ENCODE data around the gene NCKIPSD.
A peak's percentile ranks its signal among the peaks of the same experiment; 100 is the strongest.

The NCKIPSD gene

GRCh38 chr3:48687220-48687678, 1.5 kb upstream of the NCKIPSD start:
- TF ChIP-seq, protein P1, sequence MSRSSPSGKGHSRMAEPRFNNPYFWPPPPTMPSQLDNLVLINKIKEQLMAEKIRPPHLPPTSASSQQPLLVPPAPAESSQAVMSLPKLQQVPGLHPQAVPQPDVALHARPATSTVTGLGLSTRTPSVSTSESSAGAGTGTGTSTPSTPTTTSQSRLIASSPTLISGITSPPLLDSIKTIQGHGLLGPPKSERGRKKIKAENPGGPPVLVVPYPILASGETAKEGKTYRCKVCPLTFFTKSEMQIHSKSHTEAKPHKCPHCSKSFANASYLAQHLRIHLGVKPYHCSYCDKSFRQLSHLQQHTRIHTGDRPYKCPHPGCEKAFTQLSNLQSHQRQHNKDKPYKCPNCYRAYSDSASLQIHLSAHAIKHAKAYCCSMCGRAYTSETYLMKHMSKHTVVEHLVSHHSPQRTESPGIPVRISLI (tag by site-specific recombination; IDR thresholded peaks at IDR 0.05), result 0 out of 2 replicates have a peak, but pooled peaks have one; percentile 2
- no peak for TF ChIP-seq ZNF664 (tag by site-specific recombination; IDR thresholded peaks at IDR 0.05)

DNA sequence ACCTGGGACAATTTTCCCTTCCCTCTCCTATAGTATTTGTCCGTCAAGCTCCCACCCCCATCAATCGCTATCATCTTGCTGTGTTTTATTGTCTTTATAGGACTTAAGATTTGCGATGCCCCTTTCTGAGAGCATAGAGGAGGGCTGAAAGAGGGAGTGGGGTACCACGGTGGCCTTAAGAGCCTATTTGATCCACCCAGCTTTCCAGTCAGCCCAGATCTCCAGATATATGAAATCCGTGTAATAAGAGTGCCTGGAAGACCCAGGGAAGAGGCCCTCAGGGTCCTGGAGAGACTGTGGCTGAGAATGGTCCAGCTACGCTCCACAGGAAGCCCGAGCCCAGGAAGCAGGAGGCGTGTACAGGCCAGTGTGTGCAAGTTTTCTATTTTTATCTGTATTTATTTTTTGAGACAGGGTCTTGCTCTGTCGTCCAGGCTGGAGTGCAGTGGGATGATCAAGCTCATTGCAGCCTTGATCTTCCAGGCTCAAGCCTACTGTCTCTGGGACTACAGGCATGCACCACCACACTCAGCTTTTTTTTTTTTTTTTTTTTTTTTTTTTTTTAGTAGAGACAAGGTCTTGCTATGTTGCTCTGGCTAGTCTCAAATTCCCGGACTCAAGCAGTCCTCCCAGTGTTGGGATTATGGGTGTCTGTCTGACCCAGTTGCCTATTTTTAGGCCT, 964 bp upstream of the NCKIPSD start:
- POLR2A ChIA-PET, result interaction anchor here (0.6 to 1.4 kb wide), 5 partner anchors 9 to 412 kb away, joined by 3 to 9 read pairs (median 4); partner anchors contain the start of gene PRKAR2A
- CTCF ChIA-PET, result interaction anchor here (0.6 to 1.5 kb wide), 10 partner anchors 9 to 499 kb away, joined by 3 to 7 read pairs (median 4); partner anchors contain the start of gene IP6K2

More at GRCh38 chr3:48687220-48687678, 1.5 kb upstream of the NCKIPSD start:
- Histone ChIP-seq H3K27ac (ENCODE audit: extremely low read depth, low read depth, low read length) (no peak overlapping the region), H3K36me3 (ENCODE audit: control insufficient read depth in 2 of 2, insufficient read depth in 1 of 2, low read length in 2 of 2) (peaks cover 24 to 64% of the 10 kb centered on the region in 2 experiments), H3K4me1 (ENCODE audit: control insufficient read depth, insufficient read depth, low read length) (peaks cover 9% of the 10 kb centered on the region), H3K4me3 (ENCODE audit: low read depth, low read length) (no peak overlapping the region), H3K9me3 (ENCODE audit: control insufficient read depth, insufficient read depth, low read depth, low read length) (no peaks in the 10 kb centered on the region)
- ChIA-PET POLR2A (interaction anchor here (0.5 kb wide), 1 partner anchor 763 kb away, joined by 5 read pairs; no protein-coding TSS in a partner anchor), CTCF (interaction anchor here (0.6 to 0.9 kb wide), 4 partner anchors 23 to 247 kb away, joined by 3 to 4 read pairs (median 3); no protein-coding TSS in a partner anchor)

GRCh38 chr3:48685293-48685602, 467 bp downstream of the NCKIPSD start:
- Histone ChIP-seq H3K9me3 (ENCODE audit: control insufficient read depth, insufficient read depth, low read depth, low read length) (no peaks in the 10 kb centered on the region), H3K27ac (ENCODE audit: extremely low read depth, low read depth, low read length) (peak overlapping the region; percentile 84; the same call in 1 of the 2 replicates), H3K4me3 (ENCODE audit: low read depth, low read length) (peak overlapping the region; percentile 98), H3K36me3 (ENCODE audit: control insufficient read depth in 2 of 2, insufficient read depth in 1 of 2, low read length in 2 of 2) (peaks cover 6 to 65% of the 10 kb centered on the region in 2 experiments; a peak in 2 of 3 replicates), H3K4me1 (ENCODE audit: control insufficient read depth, insufficient read depth, low read length) (peaks cover 9% of the 10 kb centered on the region)
- POLR2A ChIA-PET, result interaction anchor here (0.6 to 1.4 kb wide), 3 partner anchors 10 to 1502 kb away, joined by 3 to 4 read pairs (median 4); no protein-coding TSS in a partner anchor
- CTCF ChIA-PET, result interaction anchor here (1.0 to 2.6 kb wide), 4 partner anchors 21 to 223 kb away, joined by 4 to 13 read pairs (median 4); partner anchors contain the start of gene IP6K2
- TF ChIP-seq ZBTB7A (tag by site-specific recombination; IDR thresholded peaks at IDR 0.05; ENCODE audit: low read depth), result 0 out of 2 replicates have a peak, but pooled peaks have one; percentile 49
- TF ChIP-seq, protein P2, sequence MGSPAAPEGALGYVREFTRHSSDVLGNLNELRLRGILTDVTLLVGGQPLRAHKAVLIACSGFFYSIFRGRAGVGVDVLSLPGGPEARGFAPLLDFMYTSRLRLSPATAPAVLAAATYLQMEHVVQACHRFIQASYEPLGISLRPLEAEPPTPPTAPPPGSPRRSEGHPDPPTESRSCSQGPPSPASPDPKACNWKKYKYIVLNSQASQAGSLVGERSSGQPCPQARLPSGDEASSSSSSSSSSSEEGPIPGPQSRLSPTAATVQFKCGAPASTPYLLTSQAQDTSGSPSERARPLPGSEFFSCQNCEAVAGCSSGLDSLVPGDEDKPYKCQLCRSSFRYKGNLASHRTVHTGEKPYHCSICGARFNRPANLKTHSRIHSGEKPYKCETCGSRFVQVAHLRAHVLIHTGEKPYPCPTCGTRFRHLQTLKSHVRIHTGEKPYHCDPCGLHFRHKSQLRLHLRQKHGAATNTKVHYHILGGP (tag by site-specific recombination; IDR thresholded peaks at IDR 0.05), result no peak
- peak; percentile 29; the same call in 1 of the 2 replicates for TF ChIP-seq ZBTB10 (tag by site-specific recombination; IDR thresholded peaks at IDR 0.05)

More for the DNA sequence above, 964 bp upstream of the NCKIPSD start:
- TF ChIP-seq ZBTB17 (tag by site-specific recombination; IDR thresholded peaks at IDR 0.05) (peak; percentile 38; the same call in 1 of the 2 replicates), MEIS1 (CRISPR knock-in tag; IDR thresholded peaks at IDR 0.05; ENCODE audit: borderline replicate concordance) (no peak), ZNF155 (tag by site-specific recombination; IDR thresholded peaks at IDR 0.05) (no peak), ZNF335 (tag by site-specific recombination; conservative IDR thresholded peaks at IDR 0.05) (peak; percentile 33), GFI1B (tag by site-specific recombination; IDR thresholded peaks at IDR 0.05) (no peak), GLIS2 (tag by site-specific recombination; IDR thresholded peaks at IDR 0.05) (no peak), ZNF76 (tag by site-specific recombination; IDR thresholded peaks at IDR 0.05; ENCODE audit: borderline replicate concordance, low read depth) (no peak), ZNF664 (tag by site-specific recombination; IDR thresholded peaks at IDR 0.05) (no peak), ZNF621 (tag by site-specific recombination; IDR thresholded peaks at IDR 0.05) (no peak), ZNF623 (tag by site-specific recombination; IDR thresholded peaks at IDR 0.05) (no peak; the same call in 1 of the 2 replicates)
- TF ChIP-seq, protein P3, sequence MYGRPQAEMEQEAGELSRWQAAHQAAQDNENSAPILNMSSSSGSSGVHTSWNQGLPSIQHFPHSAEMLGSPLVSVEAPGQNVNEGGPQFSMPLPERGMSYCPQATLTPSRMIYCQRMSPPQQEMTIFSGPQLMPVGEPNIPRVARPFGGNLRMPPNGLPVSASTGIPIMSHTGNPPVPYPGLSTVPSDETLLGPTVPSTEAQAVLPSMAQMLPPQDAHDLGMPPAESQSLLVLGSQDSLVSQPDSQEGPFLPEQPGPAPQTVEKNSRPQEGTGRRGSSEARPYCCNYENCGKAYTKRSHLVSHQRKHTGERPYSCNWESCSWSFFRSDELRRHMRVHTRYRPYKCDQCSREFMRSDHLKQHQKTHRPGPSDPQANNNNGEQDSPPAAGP (tag by site-specific recombination; IDR thresholded peaks at IDR 0.05), result no peak
- TF ChIP-seq, protein P1 (tag by site-specific recombination; IDR thresholded peaks at IDR 0.05), result 0 out of 2 replicates have a peak, but pooled peaks have one; percentile 49
- Histone ChIP-seq H3K4me3 (ENCODE audit: low read depth, low read length) (no peak overlapping the region), H3K27ac (ENCODE audit: extremely low read depth, low read depth, low read length) (no peak overlapping the region), H3K4me1 (ENCODE audit: control insufficient read depth, insufficient read depth, low read length) (peaks cover 9% of the 10 kb centered on the region), H3K36me3 (ENCODE audit: control insufficient read depth in 2 of 2, insufficient read depth in 1 of 2, low read length in 2 of 2) (peaks cover 19 to 64% of the 10 kb centered on the region in 2 experiments), H3K9me3 (ENCODE audit: control insufficient read depth, insufficient read depth, low read depth, low read length) (no peaks in the 10 kb centered on the region)

All from HEK293 (cell line).